HG03097 (cell line): ENCODE data around the gene RAB11FIP4.

Experiments used
- ATAC-seq: cut with Tn5 transposase; IDR thresholded peaks from one replicate; pipeline ENCODE4 v1.9.1; 2021; ENCODE audit not compliant: unreplicated experiment, low FRiP score

Gene RAB11FIP4

GRCh38 chr17:31561469-31562375 is 170.2 kb downstream of the RAB11FIP4 start:
- ATAC-seq: no peak

- no peak for ATAC-seq
Measured at GRCh38 chr17:31562376-31562840, 170.9 kb downstream of the RAB11FIP4 start.

GRCh38 chr17:31564291-31564690 is 172.8 kb downstream of the RAB11FIP4 start:
- ATAC-seq: no peak

- no peak for ATAC-seq
Measured at GRCh38 chr17:31564883-31565301, 173.4 kb downstream of the RAB11FIP4 start.

GRCh38 chr17:31565652-31566051 is 174.2 kb downstream of the RAB11FIP4 start:
- ATAC-seq: no peak

GRCh38 chr17:31566247-31566991 is 174.9 kb downstream of the RAB11FIP4 start:
- ATAC-seq: no peak

GRCh38 chr17:31566992-31567373 is 175.5 kb downstream of the RAB11FIP4 start:
- ATAC-seq: no peak

GRCh38 chr17:31568121-31568520 is 176.6 kb downstream of the RAB11FIP4 start:
- ATAC-seq: no peak

- ATAC-seq: no peak
Measured at GRCh38 chr17:31568539-31568938, 177.1 kb downstream of the RAB11FIP4 start.

GRCh38 chr17:31570231-31570630 is 178.8 kb downstream of the RAB11FIP4 start:
- no peak for ATAC-seq

GRCh38 chr17:31570951-31571892 is 179.7 kb downstream of the RAB11FIP4 start:
- ATAC-seq: no peak

- no peak for ATAC-seq
Measured at GRCh38 chr17:31572341-31572740, 180.9 kb downstream of the RAB11FIP4 start.

GRCh38 chr17:31573047-31573446 is 181.6 kb downstream of the RAB11FIP4 start:
- ATAC-seq: no peak

- no peak for ATAC-seq
Measured at GRCh38 chr17:31573861-31574260, 182.4 kb downstream of the RAB11FIP4 start.

- no peak for ATAC-seq
Measured at GRCh38 chr17:31574458-31574857, 183.0 kb downstream of the RAB11FIP4 start.

- ATAC-seq: no peak
Measured at GRCh38 chr17:31575043-31575442, 183.6 kb downstream of the RAB11FIP4 start.

- ATAC-seq: no peak
Measured at GRCh38 chr17:31579265-31579664, 187.8 kb downstream of the RAB11FIP4 start.

GRCh38 chr17:31580316-31580705 is 188.8 kb downstream of the RAB11FIP4 start:
- no peak for ATAC-seq

- no peak for ATAC-seq
Measured at GRCh38 chr17:31580706-31581490, 189.4 kb downstream of the RAB11FIP4 start.

GRCh38 chr17:31581491-31581890 is 190.0 kb downstream of the RAB11FIP4 start:
- no peak for ATAC-seq
